ENCODE results near the gene BRCA2. TPM values are rescaled to one million over a fixed set of nuclear protein-coding genes. Genes with fewer than 3 reads are reported as not detected.
A peak's percentile ranks its signal among the peaks of the same experiment; 100 is the strongest.
"Not testable (repeated sequence)": the region's sequence is repeated elsewhere in the genome, so short reads cannot be mapped to it uniquely, and the experiment has no call there.

The BRCA2 gene
- total RNA-seq, 1 experiment from 2014 or later, result 21.6 TPM

GRCh38 chr13:32347651-32348050 lies 32.3 kb downstream of the BRCA2 start:
- POLR2A ChIA-PET, result no interaction called here
- ATAC-seq, result no peak
- no peak for DNase-seq (ENCODE audit: low spot score)
- Mint-ChIP-seq H3K4me3 (no peak overlapping the region), H3K36me3 (peaks cover 28% of the 10 kb centered on the region), H3K27ac (peak overlapping the region; percentile 61), H3K27me3 (ENCODE audit: low read depth) (no peaks in the 10 kb centered on the region), H3K4me1 (peaks cover 9% of the 10 kb centered on the region), H3K9me3 (peaks cover 17% of the 10 kb centered on the region)
- CTCF ChIA-PET, result no interaction called here
- TF ChIP-seq GTF2I (CRISPR knock-in tag; conservative IDR thresholded peaks at IDR 0.05), result no peak
- no peak for TF ChIP-seq CREB1 (CRISPR knock-in tag; IDR thresholded peaks at IDR 0.05)
- TF ChIP-seq ZNF138 (CRISPR knock-in tag; conservative IDR thresholded peaks at IDR 0.05), result no peak
- TF ChIP-seq E2F1 (CRISPR knock-in tag; IDR thresholded peaks at IDR 0.05), result no peak
- TF ChIP-seq ZNF219 (CRISPR knock-in tag; IDR thresholded peaks at IDR 0.05; ENCODE audit: borderline replicate concordance), result no peak
- TF ChIP-seq, protein P1, sequence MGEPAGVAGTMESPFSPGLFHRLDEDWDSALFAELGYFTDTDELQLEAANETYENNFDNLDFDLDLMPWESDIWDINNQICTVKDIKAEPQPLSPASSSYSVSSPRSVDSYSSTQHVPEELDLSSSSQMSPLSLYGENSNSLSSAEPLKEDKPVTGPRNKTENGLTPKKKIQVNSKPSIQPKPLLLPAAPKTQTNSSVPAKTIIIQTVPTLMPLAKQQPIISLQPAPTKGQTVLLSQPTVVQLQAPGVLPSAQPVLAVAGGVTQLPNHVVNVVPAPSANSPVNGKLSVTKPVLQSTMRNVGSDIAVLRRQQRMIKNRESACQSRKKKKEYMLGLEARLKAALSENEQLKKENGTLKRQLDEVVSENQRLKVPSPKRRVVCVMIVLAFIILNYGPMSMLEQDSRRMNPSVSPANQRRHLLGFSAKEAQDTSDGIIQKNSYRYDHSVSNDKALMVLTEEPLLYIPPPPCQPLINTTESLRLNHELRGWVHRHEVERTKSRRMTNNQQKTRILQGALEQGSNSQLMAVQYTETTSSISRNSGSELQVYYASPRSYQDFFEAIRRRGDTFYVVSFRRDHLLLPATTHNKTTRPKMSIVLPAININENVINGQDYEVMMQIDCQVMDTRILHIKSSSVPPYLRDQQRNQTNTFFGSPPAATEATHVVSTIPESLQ (CRISPR knock-in tag; IDR thresholded peaks at IDR 0.05), result no peak

DNA sequence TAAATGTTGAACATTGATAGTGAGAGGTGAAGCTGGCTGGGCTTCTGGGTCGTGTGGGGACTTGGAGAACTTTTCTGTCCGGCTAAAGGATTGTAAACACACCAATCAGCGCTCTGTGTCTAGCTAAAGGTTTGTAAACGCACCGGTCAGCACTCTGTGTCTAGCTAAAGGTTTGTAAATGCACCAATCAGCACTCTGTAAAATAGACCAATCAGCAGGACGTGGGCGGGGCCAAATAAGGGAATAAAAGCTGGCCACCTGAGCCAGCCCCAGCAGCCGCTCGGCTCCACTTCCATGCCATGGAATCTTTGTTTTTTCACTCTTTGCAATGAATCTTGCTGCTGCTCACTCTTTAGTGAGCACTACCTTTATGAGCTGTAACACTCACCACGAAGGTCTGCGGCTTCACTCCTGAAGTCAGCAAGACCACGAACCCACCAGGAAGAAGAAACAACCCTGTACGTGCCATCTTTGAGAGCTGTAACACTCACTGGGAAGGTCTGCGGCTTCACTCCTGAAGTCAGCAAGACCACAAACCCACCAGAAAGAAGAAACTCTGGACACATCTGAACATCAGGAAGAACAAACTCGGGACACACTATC lies 35.6 kb downstream of the BRCA2 start:
- TF ChIP-seq NFYB (CRISPR knock-in tag; conservative IDR thresholded peaks at IDR 0.05; ENCODE audit: low read depth), result peak; percentile 39; the same call in 1 of the 2 replicates
- H3K4me1 Mint-ChIP-seq; POLR2A ChIA-PET; ATAC-seq; DNase-seq (ENCODE audit: low spot score); H3K4me3 Mint-ChIP-seq; H3K27ac Mint-ChIP-seq; CTCF ChIA-PET; H3K27me3 Mint-ChIP-seq (ENCODE audit: low read depth): not testable (repeated sequence)
- Mint-ChIP-seq H3K36me3 (peaks cover 32% of the 10 kb centered on the region), H3K9me3 (peaks cover 17% of the 10 kb centered on the region)

GRCh38 chr13:32354040-32354439 lies 38.7 kb downstream of the BRCA2 start:
- ChIA-PET POLR2A (no interaction called here), CTCF (no interaction called here)
- Mint-ChIP-seq H3K27ac (no peak overlapping the region), H3K36me3 (peaks cover 33% of the 10 kb centered on the region), H3K4me3 (no peak overlapping the region), H3K9me3 (peaks cover 16% of the 10 kb centered on the region), H3K4me1 (peaks cover 12% of the 10 kb centered on the region), H3K27me3 (ENCODE audit: low read depth) (no peaks in the 10 kb centered on the region)
- DNase-seq (ENCODE audit: low spot score) (no peak), ATAC-seq (no peak)
- TF ChIP-seq HMGXB4 (CRISPR knock-in tag; IDR thresholded peaks at IDR 0.05) (no peak), FOXP1 (CRISPR knock-in tag; IDR thresholded peaks at IDR 0.05; ENCODE audit: borderline replicate concordance) (no peak), AR (CRISPR knock-in tag; IDR thresholded peaks at IDR 0.05) (no peak), NFE2L1 (CRISPR knock-in tag; IDR thresholded peaks at IDR 0.05) (no peak), E2F1 (CRISPR knock-in tag; IDR thresholded peaks at IDR 0.05) (no peak)
- TF ChIP-seq, protein P2, sequence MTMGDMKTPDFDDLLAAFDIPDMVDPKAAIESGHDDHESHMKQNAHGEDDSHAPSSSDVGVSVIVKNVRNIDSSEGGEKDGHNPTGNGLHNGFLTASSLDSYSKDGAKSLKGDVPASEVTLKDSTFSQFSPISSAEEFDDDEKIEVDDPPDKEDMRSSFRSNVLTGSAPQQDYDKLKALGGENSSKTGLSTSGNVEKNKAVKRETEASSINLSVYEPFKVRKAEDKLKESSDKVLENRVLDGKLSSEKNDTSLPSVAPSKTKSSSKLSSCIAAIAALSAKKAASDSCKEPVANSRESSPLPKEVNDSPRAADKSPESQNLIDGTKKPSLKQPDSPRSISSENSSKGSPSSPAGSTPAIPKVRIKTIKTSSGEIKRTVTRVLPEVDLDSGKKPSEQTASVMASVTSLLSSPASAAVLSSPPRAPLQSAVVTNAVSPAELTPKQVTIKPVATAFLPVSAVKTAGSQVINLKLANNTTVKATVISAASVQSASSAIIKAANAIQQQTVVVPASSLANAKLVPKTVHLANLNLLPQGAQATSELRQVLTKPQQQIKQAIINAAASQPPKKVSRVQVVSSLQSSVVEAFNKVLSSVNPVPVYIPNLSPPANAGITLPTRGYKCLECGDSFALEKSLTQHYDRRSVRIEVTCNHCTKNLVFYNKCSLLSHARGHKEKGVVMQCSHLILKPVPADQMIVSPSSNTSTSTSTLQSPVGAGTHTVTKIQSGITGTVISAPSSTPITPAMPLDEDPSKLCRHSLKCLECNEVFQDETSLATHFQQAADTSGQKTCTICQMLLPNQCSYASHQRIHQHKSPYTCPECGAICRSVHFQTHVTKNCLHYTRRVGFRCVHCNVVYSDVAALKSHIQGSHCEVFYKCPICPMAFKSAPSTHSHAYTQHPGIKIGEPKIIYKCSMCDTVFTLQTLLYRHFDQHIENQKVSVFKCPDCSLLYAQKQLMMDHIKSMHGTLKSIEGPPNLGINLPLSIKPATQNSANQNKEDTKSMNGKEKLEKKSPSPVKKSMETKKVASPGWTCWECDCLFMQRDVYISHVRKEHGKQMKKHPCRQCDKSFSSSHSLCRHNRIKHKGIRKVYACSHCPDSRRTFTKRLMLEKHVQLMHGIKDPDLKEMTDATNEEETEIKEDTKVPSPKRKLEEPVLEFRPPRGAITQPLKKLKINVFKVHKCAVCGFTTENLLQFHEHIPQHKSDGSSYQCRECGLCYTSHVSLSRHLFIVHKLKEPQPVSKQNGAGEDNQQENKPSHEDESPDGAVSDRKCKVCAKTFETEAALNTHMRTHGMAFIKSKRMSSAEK (CRISPR knock-in tag; IDR thresholded peaks at IDR 0.05; ENCODE audit: borderline replicate concordance), result no peak

- ATAC-seq; POLR2A ChIA-PET; H3K27ac Mint-ChIP-seq; DNase-seq (ENCODE audit: low spot score); H3K9me3 Mint-ChIP-seq; H3K4me3 Mint-ChIP-seq; H3K27me3 Mint-ChIP-seq (ENCODE audit: low read depth): not testable (repeated sequence)
- CTCF ChIA-PET, result interaction anchor here (0.7 kb wide), 1 partner anchor 11 kb away, joined by 4 read pairs; no protein-coding TSS in a partner anchor
- Mint-ChIP-seq H3K4me1 (peaks cover 13% of the 10 kb centered on the region), H3K36me3 (peaks cover 22% of the 10 kb centered on the region)
Observed at GRCh38 chr13:32355935-32356334, 40.6 kb downstream of the BRCA2 start.

All from WTC11 (cell line).